GM23248 (cell line): ENCODE results near the gene CNOT2.

ENCODE experiments used
- EZH2 ChIP-seq: fragments of 200-600 bp; sonication (generic); IDR thresholded peaks from 2 replicates; pipeline ENCODE4 v1.6.1; 2018; ENCODE audit warnings: antibody characterized with exemption, mild to moderate bottlenecking; ENCODE audit not compliant: insufficient read depth, poor library complexity, severe bottlenecking
- EZH2phosphoT487 ChIP-seq: fragments of 200-600 bp; sonication (generic); IDR thresholded peaks from 2 replicates; pipeline ENCODE4 v1.6.1; 2018; ENCODE audit warnings: antibody characterized with exemption, moderate library complexity, mild to moderate bottlenecking, low read depth; ENCODE audit not compliant: insufficient read depth

GRCh38 chr12:70309348-70309747, 66.1 kb downstream of the CNOT2 start:
- TF ChIP-seq EZH2, result no peak
- no peak for TF ChIP-seq EZH2phosphoT487
